Measurements from ENCODE around the gene BMP3.
A peak's percentile ranks its signal among the peaks of the same experiment; 100 is the strongest.
"Not testable (repeated sequence)": the region's sequence is repeated elsewhere in the genome, so short reads cannot be mapped to it uniquely, and the experiment has no call there.

BMP3 gene, protein sequence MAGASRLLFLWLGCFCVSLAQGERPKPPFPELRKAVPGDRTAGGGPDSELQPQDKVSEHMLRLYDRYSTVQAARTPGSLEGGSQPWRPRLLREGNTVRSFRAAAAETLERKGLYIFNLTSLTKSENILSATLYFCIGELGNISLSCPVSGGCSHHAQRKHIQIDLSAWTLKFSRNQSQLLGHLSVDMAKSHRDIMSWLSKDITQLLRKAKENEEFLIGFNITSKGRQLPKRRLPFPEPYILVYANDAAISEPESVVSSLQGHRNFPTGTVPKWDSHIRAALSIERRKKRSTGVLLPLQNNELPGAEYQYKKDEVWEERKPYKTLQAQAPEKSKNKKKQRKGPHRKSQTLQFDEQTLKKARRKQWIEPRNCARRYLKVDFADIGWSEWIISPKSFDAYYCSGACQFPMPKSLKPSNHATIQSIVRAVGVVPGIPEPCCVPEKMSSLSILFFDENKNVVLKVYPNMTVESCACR

DNA sequence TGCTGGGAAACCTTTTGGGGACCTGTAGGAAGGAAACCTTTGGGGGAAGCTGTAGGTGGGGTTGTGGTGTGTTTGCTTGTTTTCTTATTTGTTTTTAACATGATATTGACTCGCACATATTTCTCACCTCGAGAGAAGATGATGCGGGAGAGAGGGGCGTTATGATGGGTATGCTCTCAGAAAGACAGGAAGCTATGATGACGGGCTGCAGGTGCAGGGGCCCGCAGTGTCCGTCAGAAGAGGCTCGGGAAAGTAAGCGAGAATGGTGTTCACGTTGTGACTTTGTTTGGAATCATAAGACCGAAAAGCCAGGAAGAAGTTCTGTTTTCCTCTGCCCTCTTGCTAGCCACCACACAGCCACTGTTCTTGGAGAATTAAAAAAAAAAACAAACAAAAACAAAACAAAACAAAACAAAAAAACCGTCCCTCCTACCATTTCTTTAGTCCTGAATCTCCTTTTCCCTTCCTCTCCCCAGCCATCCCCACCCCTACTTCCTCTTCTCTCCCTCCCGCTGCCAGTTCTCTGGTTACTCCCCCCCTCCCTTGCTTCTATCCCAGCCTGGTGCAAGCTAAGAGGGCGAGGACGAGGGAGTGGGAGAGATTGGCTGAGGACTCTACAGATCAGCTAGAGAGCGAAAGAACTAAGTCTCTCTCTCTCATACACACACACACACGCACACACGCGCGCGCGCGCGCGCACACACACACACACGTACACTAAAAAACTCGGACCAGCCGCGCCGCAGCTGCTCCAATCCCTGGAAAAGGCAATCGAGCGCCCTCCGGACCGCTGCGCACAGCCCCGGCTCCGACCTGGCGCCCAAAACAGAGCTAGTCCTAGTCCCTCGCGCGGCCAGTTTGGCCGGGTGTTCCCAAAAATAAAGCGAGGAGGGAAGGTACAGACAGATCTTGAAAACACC lies at the start of gene BMP3:
Gene BMP3, plus strand, starts transcription at position 648 of the 920 bp plus-strand sequence. CDS start 577 bp downstream, outside the sequence.
- peak; percentile 40 for DNase-seq

DNA sequence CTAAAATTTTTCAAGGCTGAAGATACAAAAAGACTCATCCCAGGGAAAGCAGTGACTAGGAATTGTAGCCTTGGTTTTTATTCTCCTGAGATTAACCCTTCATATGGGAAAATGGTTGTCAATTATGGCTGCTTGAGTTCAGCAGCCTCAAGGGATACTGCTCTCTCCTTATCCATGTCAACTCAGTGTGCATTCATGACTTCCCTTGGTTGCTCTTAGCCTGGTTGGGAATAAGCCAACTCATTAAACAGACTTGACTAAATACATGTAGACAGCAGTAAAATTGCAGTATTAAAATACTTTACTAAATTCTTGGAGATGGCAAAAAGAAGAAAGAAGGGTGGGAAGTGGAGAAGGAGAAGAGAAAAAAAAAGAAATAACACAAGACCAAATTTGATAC lies 44.5 kb upstream of the BMP3 start:
- no peak for DNase-seq

DNA sequence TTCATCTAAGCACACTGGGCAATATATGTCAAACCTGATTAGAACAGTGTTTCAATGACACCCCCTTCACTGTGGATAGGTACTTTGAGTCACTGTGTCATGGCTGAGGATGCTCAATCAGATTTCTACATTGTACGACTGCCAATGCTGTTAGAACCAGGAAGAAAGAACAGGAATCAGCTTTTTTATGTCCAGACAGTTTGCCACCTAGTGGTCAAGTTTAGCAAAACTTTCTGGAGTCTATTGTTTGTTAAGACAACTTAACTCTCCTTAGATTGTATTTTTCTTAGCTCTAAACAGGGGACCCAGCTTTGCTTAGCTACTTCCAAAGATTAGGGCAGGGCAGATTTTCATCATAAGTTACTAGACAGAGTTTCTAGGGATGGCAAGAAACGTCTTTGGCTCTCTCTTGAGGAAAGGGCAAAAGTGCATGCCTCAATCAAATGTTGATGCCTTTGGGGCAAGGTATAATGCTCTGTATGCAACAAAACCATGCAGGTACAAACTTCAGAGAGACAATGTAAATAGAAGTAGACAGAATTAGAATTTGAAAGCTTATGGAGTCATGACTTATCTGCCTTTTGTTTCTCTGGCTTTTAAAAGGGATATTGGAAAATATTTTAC lies 40.5 kb upstream of the BMP3 start:
- peak; percentile 64 for DNase-seq

DNA sequence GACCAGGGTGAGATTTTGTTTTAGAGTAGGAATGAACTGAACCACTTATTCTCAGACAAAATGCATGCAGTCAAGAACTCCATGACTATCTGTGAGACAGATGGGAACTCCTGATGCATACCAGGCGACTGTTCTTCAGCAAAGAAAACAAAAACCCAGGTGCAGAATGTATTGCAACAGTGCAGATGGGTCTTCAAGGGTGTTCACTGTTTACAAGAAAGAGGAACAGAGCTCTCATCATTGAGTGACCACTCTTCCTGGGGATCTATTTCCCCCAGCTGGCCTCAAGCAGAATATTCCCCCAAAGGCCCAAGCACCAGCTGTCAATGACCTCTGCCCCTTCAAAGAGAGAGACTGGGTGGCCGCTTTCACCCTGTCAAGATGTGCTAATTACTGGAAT lies 39.7 kb upstream of the BMP3 start:
- no peak for DNase-seq

DNA sequence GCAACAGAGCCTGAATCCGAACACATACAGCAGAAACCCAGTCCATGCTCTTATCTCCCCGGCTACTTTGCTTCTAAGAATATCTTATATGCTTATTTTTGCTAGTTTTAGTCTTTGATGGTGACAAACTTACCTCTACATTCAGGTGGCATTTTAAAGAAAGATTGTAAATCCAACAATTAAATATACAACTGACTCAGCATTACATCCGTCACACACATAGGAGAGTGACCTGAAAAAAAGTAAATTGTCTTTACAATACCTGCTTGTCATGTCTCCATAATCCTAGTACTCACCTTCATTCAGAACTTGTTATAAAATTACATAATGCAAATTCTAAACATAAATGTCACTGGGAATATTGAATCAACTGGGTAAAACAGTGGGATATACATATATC lies 30.6 kb upstream of the BMP3 start:
- DNase-seq = no peak

DNA sequence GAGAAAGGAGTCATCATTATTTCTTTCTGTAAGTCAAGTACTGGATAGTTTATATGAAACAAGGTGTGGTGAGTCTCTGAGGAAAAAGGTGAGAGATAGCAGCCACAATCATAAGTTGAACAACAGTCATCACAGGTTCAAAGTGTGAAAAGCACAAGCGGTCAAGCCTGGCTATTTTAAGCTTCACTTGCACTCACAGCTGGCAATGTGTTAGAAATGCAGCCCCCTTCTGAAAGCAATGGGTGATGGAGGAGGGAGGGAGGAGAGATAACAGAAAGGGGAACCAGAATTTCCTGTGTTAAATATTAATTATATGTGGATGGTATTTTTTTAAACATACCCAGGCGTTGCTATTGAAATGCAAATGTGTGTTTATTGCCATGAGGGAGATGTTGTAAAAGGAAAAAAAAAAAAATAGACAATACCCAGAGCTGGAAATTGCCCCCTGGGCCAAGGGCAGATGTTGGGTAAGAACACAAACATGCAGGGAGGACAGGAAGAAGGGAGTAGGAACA lies 26.9 kb upstream of the BMP3 start:
- no peak for DNase-seq

DNA sequence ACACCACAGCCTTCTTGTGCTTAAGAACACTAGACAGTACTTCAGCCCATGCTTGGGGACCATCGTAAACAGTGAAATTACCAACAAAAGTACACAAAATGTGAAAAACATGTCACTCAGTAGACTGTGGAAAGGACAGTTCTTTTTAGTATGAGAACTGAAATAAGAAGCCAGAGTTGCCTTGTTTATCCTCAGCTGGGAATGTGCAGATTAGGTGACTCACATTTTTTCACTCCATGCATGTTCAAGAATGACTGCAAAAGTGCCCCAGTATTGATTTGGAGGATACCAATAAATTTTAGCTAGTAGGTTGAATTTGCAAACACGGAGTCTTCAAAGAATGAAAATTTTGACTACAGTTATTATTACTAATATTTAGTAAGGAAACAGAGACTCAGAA lies 23.1 kb upstream of the BMP3 start:
- no peak for DNase-seq

DNA sequence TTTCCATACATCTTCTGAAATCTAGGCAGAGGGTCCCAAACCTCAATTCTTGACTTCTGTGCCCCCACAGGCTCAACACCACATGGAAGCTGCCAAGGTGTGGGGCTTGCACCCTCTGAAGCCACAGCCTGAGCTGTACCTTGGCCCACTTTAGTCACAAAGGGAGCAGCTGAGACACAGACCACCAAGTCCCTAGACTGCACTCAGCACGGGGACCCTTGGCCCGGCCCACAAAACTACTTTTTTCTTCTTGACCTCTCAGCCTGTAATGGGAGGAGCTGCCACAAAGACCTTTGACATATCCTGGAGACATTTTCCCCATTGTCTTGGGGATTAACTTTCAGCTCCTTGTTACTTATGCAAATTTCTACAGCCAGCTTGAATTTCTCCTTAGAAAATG lies 13.9 kb upstream of the BMP3 start:
- not testable (repeated sequence) for DNase-seq

DNA sequence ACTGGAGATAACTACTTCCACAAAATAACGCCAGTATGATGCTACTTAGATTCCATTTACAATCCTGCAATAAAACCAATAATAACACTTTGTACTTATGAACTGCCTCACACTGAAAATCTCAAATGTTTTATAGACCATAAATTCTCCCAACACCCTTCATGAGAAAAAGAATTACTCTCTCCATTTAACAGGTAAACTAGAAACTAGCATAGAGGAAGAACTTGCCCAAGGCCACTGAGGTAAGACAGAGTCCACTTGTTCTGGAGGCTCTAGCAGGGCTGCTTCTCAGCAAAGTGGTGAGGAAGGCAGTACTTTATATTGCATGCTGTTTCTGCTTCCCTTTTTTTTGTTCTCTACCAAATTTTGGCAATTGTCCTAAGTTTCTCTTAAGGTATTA lies 11.5 kb upstream of the BMP3 start:
- DNase-seq = no peak

DNA sequence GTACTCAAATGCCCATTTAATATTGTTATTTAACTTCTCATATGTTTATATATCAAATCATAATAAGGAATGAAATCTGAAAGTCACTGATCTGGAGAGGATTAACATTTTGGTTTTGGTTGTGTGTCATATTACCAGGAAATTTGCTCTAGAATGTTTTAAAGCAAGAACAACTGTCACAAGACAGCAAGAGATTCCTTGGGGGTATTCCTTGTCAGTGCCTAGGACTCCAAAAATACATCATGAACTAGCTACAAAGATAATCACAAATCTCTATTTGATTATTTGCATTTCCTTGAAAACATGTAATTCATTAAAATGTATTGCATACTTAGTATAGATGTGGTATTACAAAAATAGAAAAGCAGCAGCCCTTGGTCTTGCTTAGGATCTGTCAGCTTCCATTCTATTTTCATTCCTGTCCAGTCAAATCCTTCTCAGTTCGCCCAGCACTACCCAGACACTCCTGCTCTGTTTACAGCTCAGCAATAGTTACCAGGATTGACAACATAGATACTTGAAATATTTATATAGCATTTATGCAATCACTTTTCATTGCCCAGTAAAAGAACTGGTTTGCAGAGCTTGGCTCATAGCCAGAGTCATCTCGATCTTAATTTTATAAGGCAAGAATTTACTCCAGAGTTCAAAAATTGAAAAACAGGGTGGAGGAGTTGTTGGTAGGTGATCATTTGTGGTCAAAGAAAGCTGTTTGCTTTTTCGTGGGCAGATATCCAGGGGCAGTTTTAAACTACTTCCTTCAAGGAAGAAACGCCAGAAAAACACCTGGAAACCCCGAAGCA lies 9.2 kb upstream of the BMP3 start:
- no peak for DNase-seq

DNA sequence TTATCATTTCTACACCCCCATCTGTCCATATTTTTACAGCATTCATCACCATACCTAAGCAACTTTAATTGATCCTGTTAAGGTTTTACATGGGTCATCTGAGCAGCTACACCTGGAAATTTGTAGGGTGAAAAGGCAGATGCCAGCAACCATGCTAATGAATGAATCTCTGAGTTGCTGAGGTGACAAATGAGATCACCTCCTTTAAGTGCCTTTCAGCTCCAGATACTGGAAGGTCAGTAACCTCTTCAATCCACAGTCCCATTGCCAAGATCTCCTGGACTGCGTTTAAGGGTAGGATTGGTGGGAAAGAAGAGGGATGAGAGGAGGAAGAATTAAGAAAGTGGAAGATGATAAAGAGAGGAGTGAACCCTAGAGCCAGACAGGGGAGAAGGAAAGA lies 8.5 kb upstream of the BMP3 start:
- no peak for DNase-seq

DNA sequence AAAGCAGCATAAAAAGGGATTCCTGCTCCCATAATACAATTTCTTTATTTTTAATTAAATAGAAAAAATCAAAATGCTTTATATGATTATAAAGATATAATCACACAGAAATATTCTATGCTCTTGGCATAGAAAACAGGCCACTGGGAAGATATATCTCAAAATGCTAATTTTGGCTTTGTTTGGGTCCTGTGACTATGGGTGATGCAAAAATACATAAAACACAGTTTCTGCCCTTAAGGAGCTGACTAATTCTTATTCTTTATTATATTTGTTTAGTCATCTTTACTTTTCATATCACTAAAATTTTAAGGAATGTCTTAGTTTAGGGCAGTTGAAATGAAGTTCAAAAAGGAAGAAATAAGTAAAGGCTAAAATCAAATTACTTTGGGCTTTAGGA lies 7.0 kb upstream of the BMP3 start:
- DNase-seq = no peak

DNA sequence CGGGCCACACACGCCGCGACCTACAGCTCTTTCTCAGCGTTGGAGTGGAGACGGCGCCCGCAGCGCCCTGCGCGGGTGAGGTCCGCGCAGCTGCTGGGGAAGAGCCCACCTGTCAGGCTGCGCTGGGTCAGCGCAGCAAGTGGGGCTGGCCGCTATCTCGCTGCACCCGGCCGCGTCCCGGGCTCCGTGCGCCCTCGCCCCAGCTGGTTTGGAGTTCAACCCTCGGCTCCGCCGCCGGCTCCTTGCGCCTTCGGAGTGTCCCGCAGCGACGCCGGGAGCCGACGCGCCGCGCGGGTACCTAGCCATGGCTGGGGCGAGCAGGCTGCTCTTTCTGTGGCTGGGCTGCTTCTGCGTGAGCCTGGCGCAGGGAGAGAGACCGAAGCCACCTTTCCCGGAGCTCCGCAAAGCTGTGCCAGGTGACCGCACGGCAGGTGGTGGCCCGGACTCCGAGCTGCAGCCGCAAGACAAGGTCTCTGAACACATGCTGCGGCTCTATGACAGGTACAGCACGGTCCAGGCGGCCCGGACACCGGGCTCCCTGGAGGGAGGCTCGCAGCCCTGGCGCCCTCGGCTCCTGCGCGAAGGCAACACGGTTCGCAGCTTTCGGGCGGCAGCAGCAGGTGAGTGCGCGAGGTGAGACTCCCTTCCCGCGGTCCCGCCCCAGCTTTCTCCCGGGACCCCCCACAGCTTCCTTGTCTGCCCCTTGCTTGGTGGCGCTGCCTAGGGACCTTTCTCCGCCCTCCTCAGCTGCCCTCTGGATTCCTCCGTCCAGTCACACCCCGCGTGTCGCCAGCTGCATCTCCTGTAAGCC lies 678 bp downstream of the BMP3 start:
- DNase-seq = no peak

DNA sequence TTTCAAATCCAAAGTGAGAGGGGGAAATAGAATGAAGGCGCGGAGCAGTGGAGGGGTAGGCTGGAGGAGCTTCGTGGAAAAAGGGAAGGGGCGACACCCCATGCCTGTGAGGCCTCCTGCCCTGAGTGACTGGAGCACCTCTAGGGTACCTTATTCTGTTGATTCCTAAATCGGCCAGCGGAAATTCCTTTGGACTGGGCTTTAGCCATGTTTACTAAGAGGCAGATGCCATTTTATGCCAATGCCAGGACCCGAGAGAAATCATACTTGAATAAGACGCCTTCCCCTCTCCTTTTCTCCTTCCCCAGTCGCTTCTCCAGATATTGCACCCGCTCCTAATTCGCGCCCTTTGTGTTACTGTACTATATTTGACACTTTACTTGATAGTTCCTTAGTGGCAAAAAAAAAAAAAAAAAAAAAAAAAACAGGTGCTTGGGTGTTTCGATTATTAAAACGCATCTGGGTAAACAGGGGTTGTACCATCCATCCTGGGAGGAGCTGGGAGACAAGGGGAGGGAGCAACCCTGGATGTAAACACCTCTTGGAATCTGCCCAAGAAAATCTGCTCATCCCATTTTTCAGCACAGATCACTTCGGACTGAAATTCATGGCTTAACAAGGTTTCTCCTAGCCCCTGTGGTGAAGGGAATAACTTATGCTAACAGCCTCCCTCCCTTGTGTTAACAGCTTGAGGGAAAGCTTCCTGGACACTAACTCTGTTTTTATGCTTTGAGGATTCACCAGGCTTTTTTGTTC lies 1.5 kb downstream of the BMP3 start:
- DNase-seq = no peak

DNA sequence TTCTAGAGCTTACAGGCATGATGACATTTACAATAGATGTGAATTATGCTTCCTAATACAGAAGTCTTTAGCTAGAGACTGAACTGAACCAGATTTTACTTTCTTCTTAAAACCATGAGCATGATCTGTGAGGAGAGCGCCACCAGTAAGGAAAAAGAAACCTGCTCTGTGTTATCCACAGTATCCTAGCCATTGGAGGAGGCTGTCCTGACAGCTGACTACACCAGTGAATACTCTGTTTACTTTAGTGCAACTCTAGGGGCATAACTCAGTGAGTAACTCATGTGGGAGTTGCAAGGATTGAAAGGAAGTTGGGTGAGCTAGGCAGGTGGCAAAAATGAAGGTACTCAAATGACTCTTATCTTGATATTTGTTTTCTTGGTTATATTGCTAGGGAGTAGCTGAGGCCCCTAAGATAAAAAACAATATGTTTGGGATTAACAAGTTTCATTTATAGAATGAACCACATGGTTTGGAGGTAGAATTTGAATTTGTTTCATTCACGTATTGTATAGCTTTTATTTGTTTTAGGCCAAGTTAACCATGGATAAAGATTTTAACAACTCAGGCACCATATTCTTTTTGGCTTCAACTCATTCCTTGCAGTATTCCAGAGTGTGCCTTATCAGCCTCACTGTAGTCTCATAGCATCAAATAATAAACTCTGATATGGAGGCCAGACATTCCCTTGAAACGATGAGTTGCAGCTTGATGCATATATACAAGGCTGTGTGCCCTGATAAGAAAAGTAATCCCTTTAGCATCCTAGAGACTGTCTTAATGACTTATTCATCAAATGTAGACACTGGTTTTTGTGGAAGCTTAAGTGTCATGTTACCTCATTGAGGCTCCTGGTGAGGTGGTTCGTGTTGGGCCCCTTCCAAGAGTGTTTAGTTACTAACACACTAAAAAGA lies 2.5 kb downstream of the BMP3 start:
- no peak for DNase-seq

DNA sequence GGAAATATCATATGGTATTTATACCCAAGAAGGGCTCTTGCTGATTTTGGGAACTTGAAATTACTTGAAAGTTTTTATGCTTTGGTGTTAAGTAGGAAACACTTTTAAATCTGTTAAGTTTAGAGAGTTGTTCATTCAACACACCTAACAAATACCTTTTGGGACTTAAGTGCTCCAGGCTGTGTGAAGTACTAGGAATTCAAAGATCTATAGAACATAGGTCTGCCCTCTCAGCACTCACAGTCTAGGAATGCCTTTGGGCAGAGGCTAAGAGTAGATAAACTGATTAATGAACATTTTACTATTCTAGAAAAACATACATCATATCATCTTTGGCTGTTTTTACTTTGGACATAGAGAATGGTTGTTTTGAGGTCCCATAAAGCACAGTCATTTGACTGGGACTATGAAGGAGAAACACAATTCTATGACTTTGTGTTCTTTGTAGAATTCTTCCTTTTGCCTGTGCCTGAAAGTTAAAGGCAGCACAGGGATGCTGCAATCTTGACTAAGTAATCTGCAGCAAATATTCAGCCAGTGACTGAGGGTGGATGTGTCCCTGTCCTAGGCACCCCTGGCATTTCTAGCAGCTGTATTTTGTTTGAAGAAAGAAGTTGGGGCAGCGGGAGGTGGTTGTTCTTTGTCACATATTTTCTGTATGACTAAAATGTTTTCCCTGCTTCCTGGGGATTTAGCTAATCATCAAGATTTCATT lies 8.3 kb downstream of the BMP3 start:
- peak; percentile 2 for DNase-seq

DNA sequence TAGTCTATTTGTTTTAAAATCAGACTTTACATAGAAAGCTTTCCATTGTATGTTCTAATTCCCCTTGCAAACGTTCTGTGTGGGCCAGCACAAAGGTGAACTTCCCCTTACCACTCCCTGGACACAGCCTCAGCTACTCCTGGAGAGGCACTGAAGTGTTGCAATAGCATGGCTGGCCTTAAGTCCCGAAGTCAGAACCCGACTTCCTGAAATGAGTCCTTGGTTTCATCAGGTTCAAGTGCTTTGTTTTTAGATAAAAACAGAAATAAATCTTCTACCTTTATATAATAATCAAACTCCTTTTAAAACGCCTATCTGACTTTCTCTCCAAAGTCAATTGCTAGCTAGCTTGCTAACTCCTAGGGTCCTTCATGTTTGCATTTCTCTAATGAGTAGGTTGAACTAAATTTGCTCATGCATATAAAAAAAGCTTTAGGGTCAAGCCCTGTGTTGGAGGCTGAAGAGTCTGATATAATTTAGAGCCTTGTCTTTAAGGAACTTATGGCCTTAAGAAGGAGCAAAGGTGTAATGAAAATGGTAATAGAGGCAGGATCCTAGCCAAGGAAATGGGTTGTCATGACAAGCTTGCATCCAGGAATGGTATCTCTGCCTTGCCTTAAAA lies 9.0 kb downstream of the BMP3 start:
- DNase-seq = no peak

DNA sequence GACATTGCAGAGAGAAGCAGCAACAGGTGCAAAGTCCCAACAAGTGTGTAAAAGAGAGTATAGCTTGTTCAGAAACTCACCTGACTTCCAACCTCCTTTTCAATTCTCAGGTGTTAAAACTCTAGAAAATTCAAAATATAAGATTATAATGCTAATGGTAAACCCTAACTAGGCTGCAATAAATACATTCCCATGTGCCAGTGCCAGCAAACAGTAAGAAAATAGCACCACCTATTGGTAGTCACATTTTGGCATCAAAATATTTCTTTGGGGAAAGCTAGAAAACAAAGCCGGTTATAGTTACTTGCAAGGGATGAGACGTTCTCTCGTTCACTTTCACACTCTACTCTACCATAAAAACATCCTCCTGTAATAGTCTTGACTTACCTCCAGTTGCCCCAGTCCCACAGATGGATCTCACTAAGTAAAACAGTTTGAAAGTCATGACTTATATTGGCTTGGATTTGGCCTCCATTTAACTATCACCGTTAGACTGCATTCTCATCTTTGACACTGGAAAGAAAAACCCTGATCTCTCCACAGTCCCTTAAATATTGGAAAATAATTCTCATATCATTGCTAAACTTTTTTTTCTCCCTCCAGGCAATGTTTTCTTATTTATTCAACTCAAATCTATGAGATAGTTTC lies 9.6 kb downstream of the BMP3 start:
- peak; percentile 41 for DNase-seq
